ENCODE results near the gene ITFG2. TPM values are rescaled to one million over a fixed set of nuclear protein-coding genes. Genes with fewer than 3 reads are reported as not detected.

Gene ITFG2
- total RNA-seq, 4 donors from 2014 or later: 13.9 to 36.1 (median 27.5) TPM

- 57 to 84% methylated on average over 7 of the region's 7 CpGs for WGBS, 2 donors
- TF ChIP-seq CTCF (IDR thresholded peaks at IDR 0.05) (no peak), POLR2A (IDR thresholded peaks at IDR 0.05) (no peak)
- H3K4me3 ChIP-seq (ENCODE audit: low read depth, poor library complexity, severe bottlenecking): no peak overlapping the region
- DNase-seq (ENCODE audit: low spot score in 2 of 2): no peak
- intact Hi-C loops (cut with DNase I; ENCODE audit: low total_unique reads): loop anchor here (10.0 kb wide), 1 partner anchor 89 kb away; no protein-coding TSS in a partner anchor
These were observed 43.1 kb downstream of the ITFG2 start for GRCh38 chr12:2855546-2855945.

- WGBS, 2 donors: 82 to 91% methylated on average over 3 of the region's 3 CpGs
- intact Hi-C loops (cut with DNase I; ENCODE audit: low total_unique reads): loop anchor here (10.0 kb wide), 1 partner anchor 89 kb away; no protein-coding TSS in a partner anchor
- TF ChIP-seq POLR2A (IDR thresholded peaks at IDR 0.05): no peak
- DNase-seq (ENCODE audit: low spot score in 2 of 2): no peak
- no peak overlapping the region for H3K4me3 ChIP-seq (ENCODE audit: low read depth, poor library complexity, severe bottlenecking)
These were observed 43.6 kb downstream of the ITFG2 start for GRCh38 chr12:2856051-2856450.

GRCh38 chr12:2857021-2857431 is 44.6 kb downstream of the ITFG2 start, which contains the start of gene TEX52:
Gene TEX52 (minus strand): TSS chr12:2857039. CDS start chr12:2857026, 13 bp downstream.
- WGBS, 2 donors: 84 to 95% methylated on average over 2 to 3 of the region's 3 CpGs
- intact Hi-C loops (cut with DNase I; ENCODE audit: low total_unique reads): loop anchor here (10.0 kb wide), 1 partner anchor 88 kb away; no protein-coding TSS in a partner anchor
- no peak within 1 kb of the TSS for H3K4me3 ChIP-seq (ENCODE audit: low read depth, poor library complexity, severe bottlenecking)
- DNase-seq (ENCODE audit: low spot score in 2 of 2): no peak
- no peak for TF ChIP-seq POLR2A (IDR thresholded peaks at IDR 0.05)
- TF ChIP-seq CTCF (IDR thresholded peaks at IDR 0.05): no peak

GRCh38 chr12:2857576-2857975 is 45.1 kb downstream of the ITFG2 start:
- WGBS, 2 donors: 91 to 97% methylated on average over 7 of the region's 7 CpGs
- no peak overlapping the region for H3K4me3 ChIP-seq (ENCODE audit: low read depth, poor library complexity, severe bottlenecking)

GRCh38 chr12:2858334-2858733 is 45.9 kb downstream of the ITFG2 start:
- 58 to 94% methylated on average over 2 of the region's 2 CpGs for WGBS, 2 donors
- TF ChIP-seq POLR2A (IDR thresholded peaks at IDR 0.05) (no peak), CTCF (IDR thresholded peaks at IDR 0.05) (no peak)
- H3K4me3 ChIP-seq (ENCODE audit: low read depth, poor library complexity, severe bottlenecking): no peak overlapping the region
- intact Hi-C loops (cut with DNase I; ENCODE audit: low total_unique reads): loop anchor here (10.0 kb wide), 1 partner anchor 86 kb away; no protein-coding TSS in a partner anchor
- DNase-seq (ENCODE audit: low spot score in 2 of 2): no peak

More at GRCh38 chr12:2857576-2857975, 45.1 kb downstream of the ITFG2 start:
- DNase-seq (ENCODE audit: low spot score in 2 of 2): no peak
- TF ChIP-seq CTCF (IDR thresholded peaks at IDR 0.05): no peak
- no peak for TF ChIP-seq POLR2A (IDR thresholded peaks at IDR 0.05)
- intact Hi-C loops (cut with DNase I; ENCODE audit: low total_unique reads): loop anchor here (10.0 kb wide), 1 partner anchor 87 kb away; no protein-coding TSS in a partner anchor

GRCh38 chr12:2858944-2859421 is 46.5 kb downstream of the ITFG2 start:
- WGBS, 2 donors: 82 to 87% methylated on average over 12 of the region's 12 CpGs
- H3K4me3 ChIP-seq (ENCODE audit: low read depth, poor library complexity, severe bottlenecking): no peak overlapping the region
- intact Hi-C loops (cut with DNase I; ENCODE audit: low total_unique reads): loop anchor here (10.0 kb wide), 1 partner anchor 86 kb away; no protein-coding TSS in a partner anchor
- no peak for TF ChIP-seq POLR2A (IDR thresholded peaks at IDR 0.05)
- TF ChIP-seq CTCF (IDR thresholded peaks at IDR 0.05): no peak
- DNase-seq (ENCODE audit: low spot score in 2 of 2): no peak

All from lower leg skin (tissue), 4 donors.